HG02938 (cell line): Measurements from ENCODE around the gene TGFB3.

Experiments
- ATAC-seq: cut with Tn5 transposase; IDR thresholded peaks from one replicate; pipeline ENCODE4 v1.9.1; 2021; ENCODE audit warnings: mild to moderate bottlenecking, moderate library complexity; ENCODE audit not compliant: unreplicated experiment

The TGFB3 gene

DNA sequence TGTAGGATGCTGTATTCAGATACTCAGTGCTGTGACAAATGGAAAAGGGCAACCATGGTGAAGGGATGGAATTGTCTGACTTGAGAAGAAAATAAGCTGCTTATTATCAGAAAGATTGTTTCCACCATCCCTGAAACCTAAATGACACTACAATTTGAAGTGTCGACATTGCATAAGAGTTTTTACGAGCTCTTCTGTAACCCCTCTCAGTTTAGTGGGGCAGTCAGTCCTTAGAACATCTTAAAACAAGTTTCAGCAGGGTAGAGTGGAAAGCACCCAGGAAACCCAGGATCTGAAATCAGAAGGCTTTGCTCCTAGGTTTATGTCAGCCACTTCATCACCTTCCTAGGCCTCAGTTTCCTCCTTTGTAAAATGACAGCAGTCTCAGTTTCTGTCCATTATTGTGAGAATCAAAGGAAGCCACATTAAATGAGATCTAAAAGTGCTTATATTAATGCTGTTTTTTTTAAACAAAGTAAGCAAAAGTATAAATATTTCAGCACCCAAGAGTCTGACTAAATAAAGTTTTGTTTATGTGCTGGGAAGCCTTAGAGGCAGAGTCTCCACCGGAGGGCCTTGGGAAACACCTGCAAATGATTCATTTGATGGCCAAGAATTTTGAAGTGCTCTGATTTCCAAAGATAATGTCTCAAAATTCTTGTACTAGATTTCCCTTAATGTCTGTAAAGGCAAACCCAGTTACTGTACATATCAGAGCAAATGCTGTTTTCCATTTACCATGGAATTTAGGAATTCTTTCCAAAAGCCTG, 5.6 kb upstream of the TGFB3 start:
- ATAC-seq, result no peak

DNA sequence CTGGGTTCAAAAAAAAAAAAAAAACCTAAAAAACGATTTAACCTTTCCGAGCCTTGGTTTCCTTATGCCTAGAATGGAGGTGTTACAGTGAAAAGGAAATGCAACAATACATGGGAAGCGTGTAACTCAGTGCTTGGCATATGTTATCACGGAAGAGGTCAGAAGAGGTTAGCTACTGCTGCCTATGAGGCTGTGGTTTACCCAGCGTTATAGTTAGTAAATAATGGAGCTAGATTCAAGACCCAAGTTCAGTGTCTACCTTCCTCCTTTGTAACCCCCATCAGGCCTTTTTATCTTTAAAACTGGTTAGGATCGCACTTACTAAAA, 4.6 kb upstream of the TGFB3 start:
- ATAC-seq, result no peak

GRCh38 chr14:75985618-75986438, 4.0 kb upstream of the TGFB3 start, which contains the start of gene IFT43:
Gene IFT43, plus strand, starts transcription at chr14:75985763. Its CDS starts 24 bp downstream, at chr14:75985787.
- ATAC-seq, result peak; percentile 70

GRCh38 chr14:75984674-75985073, 2.9 kb upstream of the TGFB3 start:
- ATAC-seq, result no peak

DNA sequence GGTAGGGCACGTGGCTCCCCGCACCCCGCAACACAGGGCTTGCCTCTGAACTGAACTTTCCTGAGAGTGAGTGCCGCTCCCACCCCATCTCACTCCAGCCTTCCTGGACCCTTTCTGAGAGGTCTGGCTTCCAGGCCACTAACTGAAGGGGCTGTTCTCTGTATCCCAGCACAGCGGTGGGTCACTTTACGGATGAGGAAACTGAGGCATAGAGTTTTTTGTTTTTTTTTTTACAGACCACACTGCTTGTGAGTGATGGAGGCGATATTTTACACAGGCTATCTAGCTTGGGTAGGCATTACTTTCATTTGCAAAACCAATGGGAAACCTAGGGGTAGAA, 1.2 kb upstream of the TGFB3 start:
- ATAC-seq, result no peak

DNA sequence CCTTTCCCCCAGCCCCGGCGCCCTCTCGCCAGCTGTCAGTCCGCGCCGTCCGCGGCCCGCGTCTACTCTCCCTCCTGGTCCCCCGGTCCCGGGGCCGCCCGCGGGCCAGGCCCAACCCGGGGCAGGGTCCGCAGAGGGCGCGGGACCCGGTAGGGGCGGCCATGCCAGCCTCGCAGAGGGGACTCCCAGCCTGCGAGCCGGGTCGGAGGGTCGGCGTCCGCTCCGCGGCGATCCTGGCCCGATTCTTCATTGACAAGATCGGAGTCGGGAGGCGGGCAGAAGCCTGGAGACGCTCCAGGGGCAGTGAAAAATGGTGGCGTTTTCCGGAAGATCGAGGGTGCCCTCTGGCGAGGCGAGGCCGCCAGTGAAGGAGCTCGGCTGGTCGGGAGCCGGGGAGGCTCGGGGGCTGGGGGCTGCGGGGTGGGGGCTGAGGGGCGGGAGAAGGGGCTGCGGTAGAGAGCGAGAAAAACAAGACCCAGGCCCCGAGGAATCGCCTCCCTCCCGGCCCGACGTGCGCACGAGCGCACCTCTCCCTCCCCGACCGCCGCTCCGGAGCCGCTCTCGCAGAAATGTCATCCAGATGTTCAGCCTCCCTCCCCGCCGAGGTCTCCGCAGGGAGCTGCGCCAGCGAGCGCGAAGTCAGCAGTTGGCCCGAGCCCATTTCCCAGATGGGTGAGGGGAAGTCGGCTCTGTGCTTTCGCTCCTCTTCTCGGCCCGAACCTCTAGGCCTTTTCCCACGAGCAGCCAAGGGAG, 647 bp upstream of the TGFB3 start:
- peak; percentile 50 for ATAC-seq

DNA sequence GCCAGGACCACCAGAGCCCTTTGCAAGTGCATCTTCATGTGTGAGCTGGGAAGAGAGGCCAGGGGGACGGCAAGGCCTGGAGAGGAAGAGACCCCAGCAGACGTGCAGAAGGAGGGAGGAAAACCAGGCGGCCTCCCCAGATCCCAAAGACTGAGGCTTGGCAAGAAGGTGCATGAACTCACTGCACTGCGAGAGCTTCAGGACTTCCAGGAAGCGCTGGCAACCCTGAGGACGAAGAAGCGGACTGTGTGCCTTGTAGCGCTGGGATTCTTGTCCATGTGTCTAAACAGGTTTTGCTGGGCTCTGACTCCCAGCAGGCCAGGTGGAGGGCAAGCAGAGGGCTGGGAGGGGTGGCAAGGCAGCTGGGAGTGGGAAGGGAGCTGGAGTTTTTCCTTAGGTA, 939 bp downstream of the TGFB3 start:
- no peak for ATAC-seq

- ATAC-seq, result no peak
Observed at GRCh38 chr14:75979648-75980565, 1.9 kb downstream of the TGFB3 start.

DNA sequence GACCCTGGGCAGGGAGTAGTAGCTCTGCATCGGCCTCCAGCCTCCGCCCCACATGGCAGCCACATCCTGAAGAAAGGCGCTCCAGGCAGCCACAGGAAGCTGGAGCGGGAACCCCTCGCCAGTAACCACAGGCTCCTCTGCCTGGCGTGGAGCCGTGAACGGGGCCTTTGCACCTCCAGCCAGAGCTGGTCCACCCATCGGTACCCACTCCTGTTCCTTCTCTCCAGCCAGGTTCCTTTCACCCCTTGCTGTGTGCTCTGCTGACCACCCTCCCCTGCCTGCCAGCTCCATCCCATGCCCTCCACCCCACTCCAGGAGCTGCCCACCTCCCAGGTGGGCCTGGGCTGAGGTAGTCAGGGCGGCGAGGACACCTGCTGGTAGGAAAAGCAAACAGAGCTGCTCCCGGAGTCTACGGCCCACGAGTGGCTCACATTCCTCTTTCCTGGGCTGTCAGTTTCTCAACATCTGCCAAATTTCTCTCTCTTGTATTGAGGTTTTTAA, 2.7 kb downstream of the TGFB3 start:
- no peak for ATAC-seq

DNA sequence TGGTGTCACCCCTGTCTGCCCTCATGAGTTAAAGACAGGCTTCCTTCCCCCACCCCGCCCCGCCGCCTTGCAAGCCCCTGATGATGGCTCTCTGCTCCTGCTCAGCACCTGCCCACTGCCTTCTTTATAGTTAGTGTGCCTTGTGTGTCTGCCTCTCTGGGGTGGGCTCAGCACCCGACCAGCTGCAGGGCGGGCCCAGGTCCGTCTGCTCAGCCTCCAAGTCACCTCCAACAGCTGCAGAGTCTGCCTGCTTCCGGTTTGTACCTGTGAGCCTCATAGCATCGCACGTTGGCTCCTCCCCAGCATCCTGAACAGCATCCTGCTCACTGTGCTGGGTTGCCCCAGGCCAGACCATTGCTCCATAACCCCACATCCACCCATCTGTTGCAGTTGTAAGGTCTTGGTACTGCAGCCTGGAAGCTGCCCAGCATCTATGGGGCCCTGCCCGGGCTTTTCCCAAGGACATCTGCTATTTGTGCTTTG, 3.5 kb downstream of the TGFB3 start:
- ATAC-seq, result no peak

DNA sequence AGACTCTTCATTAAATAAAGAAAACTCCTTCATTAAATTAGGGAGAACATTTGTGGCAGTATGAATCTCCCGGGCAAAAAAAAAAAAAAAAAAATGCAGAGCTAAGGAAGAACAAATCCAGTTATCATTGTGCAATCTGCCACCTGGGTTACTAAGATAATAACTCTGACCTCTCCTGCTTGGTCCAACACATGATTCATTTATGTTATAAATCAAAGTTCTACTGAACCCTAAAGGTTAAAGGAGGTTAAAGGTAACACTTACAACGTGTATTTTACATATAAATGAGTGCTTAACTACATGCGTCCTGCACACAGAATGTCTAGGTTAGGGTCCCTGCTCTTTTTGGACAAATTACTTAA, 4.2 kb downstream of the TGFB3 start:
- no peak for ATAC-seq

DNA sequence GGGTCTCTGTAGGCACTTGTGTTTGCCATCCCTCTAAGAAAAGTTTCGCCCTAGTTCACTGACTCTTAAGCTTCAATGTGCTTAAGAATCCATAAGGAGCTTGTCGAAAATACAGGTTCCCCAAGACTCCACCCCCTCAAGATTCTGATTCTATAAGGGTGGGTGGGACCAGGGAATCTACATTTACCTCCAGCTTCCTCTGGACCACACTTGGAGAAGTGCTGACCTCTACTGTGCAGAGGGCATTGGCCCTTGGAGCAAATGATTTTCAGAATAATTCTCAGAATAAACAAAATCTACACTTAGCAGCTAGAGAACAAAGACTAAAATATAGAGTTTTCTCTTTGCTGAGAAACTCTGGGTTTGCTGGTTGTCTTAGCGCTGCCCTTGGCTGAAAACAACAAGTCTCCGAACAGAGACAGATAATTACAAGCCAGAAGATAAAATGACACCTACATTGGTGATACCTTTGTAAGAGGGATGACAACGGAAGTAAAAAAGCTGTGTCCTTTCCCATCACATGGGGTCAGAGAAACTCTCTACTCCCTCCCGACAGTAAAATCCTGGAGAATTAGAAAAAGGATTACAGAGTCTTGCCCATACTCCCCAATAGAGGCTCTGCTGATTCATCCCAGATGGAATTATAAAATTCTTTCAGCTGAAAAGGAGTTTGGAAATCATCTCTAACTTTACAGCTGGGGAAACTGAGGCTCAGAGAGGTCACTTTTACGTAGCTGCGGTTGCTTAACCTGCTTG, 4.8 kb downstream of the TGFB3 start:
- no peak for ATAC-seq

- no peak for ATAC-seq
Observed at GRCh38 chr14:75972801-75973421, 8.9 kb downstream of the TGFB3 start.

DNA sequence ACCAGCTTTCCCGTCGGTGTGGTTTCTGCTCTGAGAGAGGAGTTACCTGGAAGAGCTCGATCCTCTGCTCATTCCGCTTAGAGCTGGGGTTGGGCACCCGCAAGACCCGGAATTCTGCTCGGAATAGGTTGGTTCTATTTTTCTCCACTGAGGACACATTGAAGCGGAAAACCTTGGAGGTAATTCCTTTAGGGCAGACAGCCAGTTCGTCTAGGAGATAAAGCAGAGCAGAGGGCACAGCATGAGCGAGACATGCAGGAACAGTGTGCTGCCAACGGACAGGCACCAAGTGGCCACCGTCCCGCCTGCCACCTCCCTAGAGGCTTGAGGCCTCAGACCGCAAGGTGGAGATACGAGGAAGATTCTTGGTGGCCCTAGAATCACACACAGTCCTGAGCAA, 10.3 kb downstream of the TGFB3 start:
- ATAC-seq, result no peak

DNA sequence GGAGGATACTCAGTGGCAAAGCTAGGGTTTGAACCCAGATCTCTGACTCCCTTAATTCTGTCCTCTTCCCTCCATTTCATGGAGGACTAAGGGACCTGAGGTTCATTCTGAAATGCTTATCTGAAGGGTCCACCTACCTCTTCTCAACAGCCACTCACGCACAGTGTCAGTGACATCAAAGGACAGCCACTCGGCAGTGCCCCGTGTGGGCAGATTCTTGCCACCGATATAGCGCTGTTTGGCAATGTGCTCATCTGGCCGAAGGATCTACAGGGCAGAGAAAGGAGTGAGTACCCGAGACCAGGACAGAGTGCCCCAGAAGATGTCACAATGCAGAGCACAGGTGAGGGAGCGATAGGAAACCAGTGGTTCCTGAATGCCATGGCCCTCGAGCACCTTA, 10.8 kb downstream of the TGFB3 start:
- no peak for ATAC-seq

GRCh38 chr14:75969891-75970290, 11.9 kb downstream of the TGFB3 start:
- ATAC-seq, result no peak

- ATAC-seq, result no peak
Observed at GRCh38 chr14:75969126-75969525, 12.7 kb downstream of the TGFB3 start.

- no peak for ATAC-seq
Observed at GRCh38 chr14:75968456-75968855, 13.3 kb downstream of the TGFB3 start.

- no peak for ATAC-seq
Observed at GRCh38 chr14:75967866-75968265, 13.9 kb downstream of the TGFB3 start.
